ENCODE results near the gene MC1R.

DNA sequence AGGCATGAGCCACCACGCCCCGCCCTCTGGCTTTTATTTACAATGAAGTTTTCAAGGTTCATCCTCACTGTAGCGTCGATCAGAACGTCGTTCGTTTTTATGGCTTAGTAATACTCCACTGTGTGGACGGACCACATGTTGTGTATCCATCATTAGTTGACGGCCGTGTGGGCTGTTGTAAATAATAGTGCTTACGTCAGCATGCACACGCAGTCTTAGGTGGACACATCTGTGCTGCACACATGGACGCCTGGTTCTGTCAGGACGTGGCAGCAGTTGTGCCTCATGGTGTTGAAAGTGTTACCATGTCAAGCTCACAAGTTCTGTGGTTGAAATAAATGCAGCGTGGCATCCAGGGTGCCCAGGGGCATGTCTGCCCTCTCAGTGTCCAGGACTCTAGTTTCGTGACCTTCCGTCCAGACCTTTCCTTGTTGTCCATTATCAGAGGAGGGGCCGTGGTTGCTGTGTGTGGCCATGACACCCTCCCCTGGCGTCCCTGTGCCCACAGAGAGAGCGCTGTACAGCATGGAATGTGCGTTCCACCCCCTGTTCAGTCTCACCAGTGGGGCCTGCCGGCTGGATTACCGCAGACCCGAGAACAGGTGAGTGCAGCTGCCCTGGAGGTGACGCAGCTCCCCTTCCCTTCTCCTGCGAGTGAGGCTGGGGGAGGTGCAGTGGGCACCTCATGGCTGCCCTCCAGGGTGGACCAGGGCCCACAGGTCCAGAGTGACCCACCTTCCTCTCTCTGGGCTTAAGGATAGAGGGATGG lies 23.0 kb upstream of the MC1R start:
- TF ChIP-seq, protein P1, sequence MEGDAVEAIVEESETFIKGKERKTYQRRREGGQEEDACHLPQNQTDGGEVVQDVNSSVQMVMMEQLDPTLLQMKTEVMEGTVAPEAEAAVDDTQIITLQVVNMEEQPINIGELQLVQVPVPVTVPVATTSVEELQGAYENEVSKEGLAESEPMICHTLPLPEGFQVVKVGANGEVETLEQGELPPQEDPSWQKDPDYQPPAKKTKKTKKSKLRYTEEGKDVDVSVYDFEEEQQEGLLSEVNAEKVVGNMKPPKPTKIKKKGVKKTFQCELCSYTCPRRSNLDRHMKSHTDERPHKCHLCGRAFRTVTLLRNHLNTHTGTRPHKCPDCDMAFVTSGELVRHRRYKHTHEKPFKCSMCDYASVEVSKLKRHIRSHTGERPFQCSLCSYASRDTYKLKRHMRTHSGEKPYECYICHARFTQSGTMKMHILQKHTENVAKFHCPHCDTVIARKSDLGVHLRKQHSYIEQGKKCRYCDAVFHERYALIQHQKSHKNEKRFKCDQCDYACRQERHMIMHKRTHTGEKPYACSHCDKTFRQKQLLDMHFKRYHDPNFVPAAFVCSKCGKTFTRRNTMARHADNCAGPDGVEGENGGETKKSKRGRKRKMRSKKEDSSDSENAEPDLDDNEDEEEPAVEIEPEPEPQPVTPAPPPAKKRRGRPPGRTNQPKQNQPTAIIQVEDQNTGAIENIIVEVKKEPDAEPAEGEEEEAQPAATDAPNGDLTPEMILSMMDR (conservative IDR thresholded peaks at IDR 0.05), result no peak
- TF ChIP-seq ZFX (IDR thresholded peaks at IDR 0.05), result no peak
